GM10266 (cell line): Measurements from ENCODE around the gene FAM222A.

ENCODE experiments used
- DNase-seq: peaks from one replicate; pipeline ENCODE4 v3.0.0; 2012; ENCODE audit errors: extremely low spot score
- CTCF ChIP-seq: IDR thresholded peaks from 2 replicates; pipeline ENCODE4 v1.5.1; 2012; ENCODE audit warnings: mild to moderate bottlenecking, low read depth; ENCODE audit not compliant: control insufficient read depth, insufficient read depth; ENCODE audit errors: missing control alignments

The FAM222A gene

GRCh38 chr12:109730306-109731145 lies 16.9 kb downstream of the FAM222A start:
- no peak for TF ChIP-seq CTCF
- no peak for DNase-seq

- TF ChIP-seq CTCF: no peak
- DNase-seq: no peak
Measured at GRCh38 chr12:109731231-109731731, 17.7 kb downstream of the FAM222A start.

GRCh38 chr12:109731806-109732205 lies 18.2 kb downstream of the FAM222A start:
- DNase-seq: no peak
- no peak for TF ChIP-seq CTCF

GRCh38 chr12:109732321-109733305 lies 19.0 kb downstream of the FAM222A start:
- no peak for DNase-seq
- no peak for TF ChIP-seq CTCF

- DNase-seq: no peak
Measured at GRCh38 chr12:109734219-109735000, 20.8 kb downstream of the FAM222A start.

More at GRCh38 chr12:109734219-109735000, 20.8 kb downstream of the FAM222A start:
- TF ChIP-seq CTCF: no peak
